HG03280 (cell line): ENCODE measurements around the gene EGLN1.
"Not testable (repeated sequence)": the region's sequence is repeated elsewhere in the genome, so short reads cannot be mapped to it uniquely, and the experiment has no call there.

Experiments used
- ATAC-seq: cut with Tn5 transposase; IDR thresholded peaks from one replicate; pipeline ENCODE4 v1.9.1; 2021; ENCODE audit warnings: mild to moderate bottlenecking, moderate library complexity; ENCODE audit not compliant: unreplicated experiment

Gene EGLN1

DNA sequence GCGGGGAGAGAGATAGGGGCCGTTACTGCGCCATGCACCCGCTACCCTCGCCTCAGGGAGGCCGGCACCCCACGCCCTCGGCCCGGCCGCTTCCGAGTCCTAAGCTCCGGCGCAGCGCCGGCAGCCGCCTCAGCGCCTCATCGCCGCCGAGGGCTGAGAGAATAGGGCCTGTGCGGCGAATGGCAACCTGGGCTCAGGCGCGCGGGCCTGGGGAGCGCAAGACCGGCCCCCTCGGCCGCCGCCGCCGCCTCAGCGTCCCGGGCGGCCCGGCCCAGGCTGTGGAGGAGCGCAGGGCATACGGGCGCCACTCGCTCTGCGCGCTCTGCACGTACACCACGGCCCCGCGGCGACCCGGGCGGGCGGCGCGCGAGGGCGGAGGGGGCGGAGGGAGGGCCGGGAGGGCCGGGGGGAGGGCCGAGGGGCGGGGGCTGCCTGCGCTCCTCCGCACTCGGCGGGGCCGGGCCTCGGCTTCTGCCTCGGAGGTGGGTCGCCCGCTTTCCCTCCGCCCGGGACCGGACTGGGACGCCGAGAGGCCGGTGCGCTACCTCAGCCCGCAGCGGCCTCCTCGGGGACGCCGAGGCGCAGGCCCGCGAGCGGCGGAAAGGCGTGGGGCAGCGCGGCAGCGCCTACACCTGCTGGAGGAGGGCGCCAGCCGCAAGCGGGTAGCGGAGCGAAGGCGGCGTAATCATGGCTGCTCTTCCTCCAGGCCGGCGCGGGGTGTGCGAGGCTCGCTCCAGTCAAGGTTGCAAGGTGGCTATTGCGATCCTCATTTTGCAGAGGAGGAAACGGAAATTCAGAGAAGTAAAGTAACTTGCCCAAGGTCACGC, at the start of gene EGLN1:
TSS of gene EGLN1 (minus strand) at position 317 of the 827 bp plus-strand sequence. CDS start 399 bp downstream, outside the sequence.
- ATAC-seq = peak; percentile 77

GRCh38 chr1:231471500-231471899, 49.4 kb upstream of the EGLN1 start:
- ATAC-seq = not testable (repeated sequence)

GRCh38 chr1:231471027-231471426, 48.9 kb upstream of the EGLN1 start:
- ATAC-seq = not testable (repeated sequence)

GRCh38 chr1:231467986-231468385, 45.9 kb upstream of the EGLN1 start:
- ATAC-seq = no peak

- no peak for ATAC-seq
Observed at GRCh38 chr1:231465051-231465450, 43.0 kb upstream of the EGLN1 start.

- no peak for ATAC-seq
Observed at GRCh38 chr1:231463541-231463940, 41.5 kb upstream of the EGLN1 start.

- no peak for ATAC-seq
Observed at GRCh38 chr1:231460614-231461013, 38.5 kb upstream of the EGLN1 start.

DNA sequence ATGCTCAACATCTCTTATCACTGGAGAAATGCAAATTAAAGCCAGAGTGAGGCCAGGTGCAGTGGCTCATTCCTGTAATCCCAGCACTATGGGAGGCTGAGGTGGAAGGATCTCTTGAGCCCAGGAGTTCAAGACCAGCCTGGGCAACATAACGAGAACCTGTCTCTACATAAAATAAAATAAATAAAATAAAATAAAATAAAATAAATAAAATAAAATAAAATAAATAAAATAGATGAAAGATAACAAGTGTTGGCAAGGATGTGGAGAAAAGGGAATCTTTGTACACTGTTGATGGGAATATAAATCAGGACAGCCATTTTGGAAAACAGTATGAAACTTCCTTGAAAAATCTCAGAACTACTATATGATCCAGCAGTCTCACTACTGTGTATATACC, 37.4 kb upstream of the EGLN1 start:
- not testable (repeated sequence) for ATAC-seq

- not testable (repeated sequence) for ATAC-seq
Observed at GRCh38 chr1:231457956-231458355, 35.9 kb upstream of the EGLN1 start.

- ATAC-seq = not testable (repeated sequence)
Observed at GRCh38 chr1:231454133-231454532, 32.0 kb upstream of the EGLN1 start.

GRCh38 chr1:231446138-231446537, 24.1 kb upstream of the EGLN1 start:
- no peak for ATAC-seq

- no peak for ATAC-seq
Observed at GRCh38 chr1:231444059-231444458, 22.0 kb upstream of the EGLN1 start.

- no peak for ATAC-seq
Observed at GRCh38 chr1:231443363-231443762, 21.3 kb upstream of the EGLN1 start.

- no peak for ATAC-seq
Observed at GRCh38 chr1:231442735-231443134, 20.6 kb upstream of the EGLN1 start.

DNA sequence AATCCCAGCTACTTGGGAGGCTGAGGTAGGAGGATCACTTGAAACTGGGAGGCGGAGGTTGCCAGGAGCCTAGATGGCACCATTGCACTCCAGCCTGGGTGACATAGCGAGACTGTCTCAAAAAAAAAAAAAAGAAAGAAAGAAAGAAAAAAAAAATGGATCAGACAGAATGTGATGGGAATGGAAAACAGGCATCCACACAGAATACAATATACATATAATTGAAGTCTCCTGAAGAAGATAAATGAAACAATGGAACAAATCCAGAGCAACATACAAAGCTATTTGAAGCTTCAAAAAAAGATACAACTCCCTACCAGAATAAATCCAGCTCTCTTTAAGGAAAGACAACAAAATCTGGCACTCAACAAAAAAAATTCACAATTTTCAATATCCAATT, 10.9 kb upstream of the EGLN1 start:
- ATAC-seq = no peak

GRCh38 chr1:231431665-231432415, 9.8 kb upstream of the EGLN1 start:
- ATAC-seq = no peak

GRCh38 chr1:231430678-231431352, 8.7 kb upstream of the EGLN1 start:
- not testable (repeated sequence) for ATAC-seq

DNA sequence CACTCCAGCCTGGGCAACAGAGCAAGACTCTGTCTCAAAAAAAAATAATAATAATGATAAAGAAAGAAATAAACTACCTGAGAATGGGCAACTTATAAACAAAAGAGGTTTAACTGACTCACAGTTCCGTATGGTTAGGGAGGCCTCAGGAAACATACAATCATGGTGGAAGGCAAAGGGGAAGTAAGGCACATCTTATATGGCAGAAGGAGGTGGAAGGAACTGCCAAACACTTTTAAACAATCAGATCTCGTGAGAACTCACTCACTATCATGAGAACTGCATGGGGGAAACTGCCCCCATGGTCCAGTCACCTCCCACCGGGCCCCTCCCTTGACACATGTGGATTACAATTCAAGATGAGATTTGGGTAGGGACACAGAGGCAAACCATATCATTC, 6.3 kb upstream of the EGLN1 start:
- ATAC-seq = no peak

DNA sequence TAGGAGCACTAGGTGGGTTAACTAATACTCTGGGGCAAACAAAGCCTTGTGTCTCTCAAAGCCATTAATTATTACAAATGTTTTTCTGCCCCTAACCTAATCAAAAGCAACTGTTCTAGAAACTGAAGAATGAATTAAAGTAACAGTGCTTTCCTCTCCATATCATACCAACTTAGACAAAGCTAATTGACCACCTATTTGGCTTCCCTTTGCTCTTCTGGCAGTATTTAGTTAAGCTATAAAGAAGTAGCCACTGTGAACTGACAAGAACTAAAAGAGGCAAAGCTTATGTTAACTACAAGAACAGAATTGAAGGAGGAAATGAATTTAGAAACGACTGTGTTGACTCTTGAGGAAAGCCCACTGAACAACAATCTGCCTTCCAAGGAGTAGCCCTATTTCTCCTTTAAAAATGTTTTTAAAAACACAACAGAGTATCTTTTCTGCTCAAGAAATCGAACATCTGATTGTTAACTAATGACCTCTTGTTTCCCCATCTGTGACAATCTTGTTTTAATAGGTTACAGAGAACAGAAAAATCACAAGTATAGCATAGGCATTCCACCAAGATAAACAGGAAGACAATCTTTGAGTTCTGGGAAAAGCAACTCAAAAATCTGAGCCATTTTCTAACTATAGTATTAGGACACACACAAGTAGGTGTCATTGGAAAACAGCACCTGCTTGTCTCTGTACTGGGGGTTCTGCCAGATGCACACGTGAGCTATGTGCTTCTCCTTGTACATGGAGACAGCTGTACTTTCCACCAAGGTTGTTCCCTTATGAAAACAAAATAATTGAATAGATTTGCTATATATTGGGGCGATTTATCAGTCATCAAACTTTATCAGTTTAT, 3.1 kb upstream of the EGLN1 start:
- ATAC-seq = no peak

GRCh38 chr1:231423648-231424047, 1.6 kb upstream of the EGLN1 start:
- no peak for ATAC-seq
